Fibroblast of lung (primary cell): Measurements from ENCODE around the gene DNAJC27.

Experiments used
- CTCF ChIP-seq, 2 donors: IDR thresholded peaks in 1 of 2; conservative IDR thresholded peaks in 1 of 2; 1 replicate in 1 of 2; 2 replicates in 1 of 2; pipeline ENCODE4 v1.5.1; 2011 to 2012; ENCODE audit warnings: low read length in 2 of 2, control low read depth in 1 of 2, inconsistent platforms in 1 of 2, low read depth in 1 of 2, mild to moderate bottlenecking in 1 of 2
- EZH2 ChIP-seq: IDR thresholded peaks from 2 replicates; pipeline ENCODE4 v1.5.1; 2012; ENCODE audit warnings: low read length, control low read depth, mild to moderate bottlenecking; ENCODE audit errors: missing control alignments

DNA sequence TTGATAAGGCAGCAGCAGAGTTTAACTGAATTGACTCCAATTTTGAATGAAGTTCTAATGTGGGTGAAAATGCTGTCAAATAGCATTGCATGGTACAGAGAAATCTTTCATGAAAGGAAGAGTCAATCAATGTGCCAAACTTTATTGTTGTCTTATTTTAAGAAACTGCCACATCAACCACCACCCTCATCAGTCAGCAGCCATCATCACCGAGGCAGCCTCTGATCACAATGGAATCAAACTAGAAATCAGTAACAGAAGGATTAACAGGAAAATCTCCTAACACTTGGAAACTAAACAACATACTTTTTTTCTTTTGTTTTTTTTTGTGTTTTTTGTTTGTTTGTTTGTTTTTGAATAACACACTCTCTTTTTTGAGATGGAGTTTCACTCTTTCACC is 9.9 kb downstream of the DNAJC27 start:
- no peak for TF ChIP-seq CTCF (conservative IDR thresholded peaks at IDR 0.05 in 1 of 2, IDR thresholded peaks at IDR 0.05 in 1 of 2; ENCODE audit: low read depth in 1 of 2, low read length in 2 of 2)
- TF ChIP-seq EZH2 = no peak
